ENCODE results near the gene TSPAN7.

DNA sequence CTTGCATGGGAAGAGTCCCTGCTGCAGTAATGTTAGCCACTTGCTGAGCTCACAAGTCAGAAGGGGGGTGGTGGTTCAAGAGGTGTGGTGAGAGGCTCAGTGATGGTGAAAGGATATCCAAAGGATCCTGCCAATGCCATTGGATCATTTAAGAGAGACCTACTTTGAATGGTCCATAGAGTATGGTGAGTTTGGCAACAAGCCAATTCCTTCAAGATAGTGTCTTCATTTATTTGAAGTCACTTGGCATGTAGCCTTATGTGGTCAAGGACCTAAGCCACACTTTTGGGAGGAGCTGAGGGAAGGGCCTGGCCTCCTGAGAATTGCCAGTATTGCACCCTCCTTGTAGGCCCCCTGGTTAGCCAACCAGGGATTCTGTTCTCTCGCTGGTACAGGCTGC lies 87.9 kb downstream of the TSPAN7 start:
- no peak for TF ChIP-seq EZH2 (IDR thresholded peaks at IDR 0.05; ENCODE audit: low read depth)
- TF ChIP-seq, protein P1, sequence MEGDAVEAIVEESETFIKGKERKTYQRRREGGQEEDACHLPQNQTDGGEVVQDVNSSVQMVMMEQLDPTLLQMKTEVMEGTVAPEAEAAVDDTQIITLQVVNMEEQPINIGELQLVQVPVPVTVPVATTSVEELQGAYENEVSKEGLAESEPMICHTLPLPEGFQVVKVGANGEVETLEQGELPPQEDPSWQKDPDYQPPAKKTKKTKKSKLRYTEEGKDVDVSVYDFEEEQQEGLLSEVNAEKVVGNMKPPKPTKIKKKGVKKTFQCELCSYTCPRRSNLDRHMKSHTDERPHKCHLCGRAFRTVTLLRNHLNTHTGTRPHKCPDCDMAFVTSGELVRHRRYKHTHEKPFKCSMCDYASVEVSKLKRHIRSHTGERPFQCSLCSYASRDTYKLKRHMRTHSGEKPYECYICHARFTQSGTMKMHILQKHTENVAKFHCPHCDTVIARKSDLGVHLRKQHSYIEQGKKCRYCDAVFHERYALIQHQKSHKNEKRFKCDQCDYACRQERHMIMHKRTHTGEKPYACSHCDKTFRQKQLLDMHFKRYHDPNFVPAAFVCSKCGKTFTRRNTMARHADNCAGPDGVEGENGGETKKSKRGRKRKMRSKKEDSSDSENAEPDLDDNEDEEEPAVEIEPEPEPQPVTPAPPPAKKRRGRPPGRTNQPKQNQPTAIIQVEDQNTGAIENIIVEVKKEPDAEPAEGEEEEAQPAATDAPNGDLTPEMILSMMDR (conservative IDR thresholded peaks at IDR 0.05) = no peak
